Measurements from ENCODE around the gene CLDN7. TPM values are rescaled to one million over a fixed set of nuclear protein-coding genes. Genes with fewer than 3 reads are reported as not detected.

CLDN7 gene
- total RNA-seq, 4 donors from 2014 or later: 3.7 to 26.9 (median 13.2) TPM

DNA sequence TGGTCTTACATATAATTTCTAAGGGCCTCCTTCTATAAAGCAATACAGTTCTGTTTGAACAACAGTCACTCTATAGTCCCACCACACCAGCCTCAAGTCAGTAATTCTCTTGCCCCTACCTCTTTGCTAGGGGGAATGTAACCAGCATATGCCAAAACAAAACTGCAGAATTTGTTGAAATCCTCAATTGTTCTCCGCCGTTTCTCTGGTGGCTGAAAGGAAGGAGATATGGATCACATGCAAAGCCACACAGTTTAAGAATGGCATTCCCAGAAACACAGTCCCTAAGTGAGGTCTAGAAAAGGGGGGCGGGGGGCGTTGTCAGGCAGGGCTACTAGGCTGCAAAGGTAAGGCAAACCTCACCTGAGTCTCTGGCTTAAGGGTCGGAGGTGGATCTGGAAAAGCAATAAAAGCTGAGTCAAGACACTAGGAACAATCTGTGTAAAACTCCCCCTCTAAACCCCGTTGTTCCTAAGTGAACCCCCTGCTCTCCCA is 25.0 kb downstream of the CLDN7 start:
- TF ChIP-seq, protein P1, sequence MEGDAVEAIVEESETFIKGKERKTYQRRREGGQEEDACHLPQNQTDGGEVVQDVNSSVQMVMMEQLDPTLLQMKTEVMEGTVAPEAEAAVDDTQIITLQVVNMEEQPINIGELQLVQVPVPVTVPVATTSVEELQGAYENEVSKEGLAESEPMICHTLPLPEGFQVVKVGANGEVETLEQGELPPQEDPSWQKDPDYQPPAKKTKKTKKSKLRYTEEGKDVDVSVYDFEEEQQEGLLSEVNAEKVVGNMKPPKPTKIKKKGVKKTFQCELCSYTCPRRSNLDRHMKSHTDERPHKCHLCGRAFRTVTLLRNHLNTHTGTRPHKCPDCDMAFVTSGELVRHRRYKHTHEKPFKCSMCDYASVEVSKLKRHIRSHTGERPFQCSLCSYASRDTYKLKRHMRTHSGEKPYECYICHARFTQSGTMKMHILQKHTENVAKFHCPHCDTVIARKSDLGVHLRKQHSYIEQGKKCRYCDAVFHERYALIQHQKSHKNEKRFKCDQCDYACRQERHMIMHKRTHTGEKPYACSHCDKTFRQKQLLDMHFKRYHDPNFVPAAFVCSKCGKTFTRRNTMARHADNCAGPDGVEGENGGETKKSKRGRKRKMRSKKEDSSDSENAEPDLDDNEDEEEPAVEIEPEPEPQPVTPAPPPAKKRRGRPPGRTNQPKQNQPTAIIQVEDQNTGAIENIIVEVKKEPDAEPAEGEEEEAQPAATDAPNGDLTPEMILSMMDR (IDR thresholded peaks at IDR 0.05; ENCODE audit: low read depth): no peak

DNA sequence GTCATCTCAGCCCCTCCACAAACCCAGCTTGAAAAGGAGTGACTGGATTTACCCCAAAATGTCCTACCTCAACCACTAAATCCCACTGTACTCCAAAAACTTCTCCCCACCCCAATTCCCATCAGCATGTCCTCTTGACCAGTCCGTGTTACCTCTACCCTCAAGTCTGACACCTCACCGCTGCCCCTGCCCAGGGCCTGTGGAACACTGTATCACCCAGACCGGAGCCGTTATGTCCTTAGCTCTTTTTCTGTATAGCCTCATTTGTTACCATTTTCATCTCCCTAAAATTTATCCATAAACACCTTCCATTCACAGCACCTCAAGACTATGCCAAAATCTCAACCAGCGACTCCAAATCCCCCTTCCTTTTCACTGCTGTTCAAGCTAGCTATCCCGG is 25.5 kb downstream of the CLDN7 start:
- TF ChIP-seq, protein P1 (IDR thresholded peaks at IDR 0.05; ENCODE audit: low read depth): no peak

DNA sequence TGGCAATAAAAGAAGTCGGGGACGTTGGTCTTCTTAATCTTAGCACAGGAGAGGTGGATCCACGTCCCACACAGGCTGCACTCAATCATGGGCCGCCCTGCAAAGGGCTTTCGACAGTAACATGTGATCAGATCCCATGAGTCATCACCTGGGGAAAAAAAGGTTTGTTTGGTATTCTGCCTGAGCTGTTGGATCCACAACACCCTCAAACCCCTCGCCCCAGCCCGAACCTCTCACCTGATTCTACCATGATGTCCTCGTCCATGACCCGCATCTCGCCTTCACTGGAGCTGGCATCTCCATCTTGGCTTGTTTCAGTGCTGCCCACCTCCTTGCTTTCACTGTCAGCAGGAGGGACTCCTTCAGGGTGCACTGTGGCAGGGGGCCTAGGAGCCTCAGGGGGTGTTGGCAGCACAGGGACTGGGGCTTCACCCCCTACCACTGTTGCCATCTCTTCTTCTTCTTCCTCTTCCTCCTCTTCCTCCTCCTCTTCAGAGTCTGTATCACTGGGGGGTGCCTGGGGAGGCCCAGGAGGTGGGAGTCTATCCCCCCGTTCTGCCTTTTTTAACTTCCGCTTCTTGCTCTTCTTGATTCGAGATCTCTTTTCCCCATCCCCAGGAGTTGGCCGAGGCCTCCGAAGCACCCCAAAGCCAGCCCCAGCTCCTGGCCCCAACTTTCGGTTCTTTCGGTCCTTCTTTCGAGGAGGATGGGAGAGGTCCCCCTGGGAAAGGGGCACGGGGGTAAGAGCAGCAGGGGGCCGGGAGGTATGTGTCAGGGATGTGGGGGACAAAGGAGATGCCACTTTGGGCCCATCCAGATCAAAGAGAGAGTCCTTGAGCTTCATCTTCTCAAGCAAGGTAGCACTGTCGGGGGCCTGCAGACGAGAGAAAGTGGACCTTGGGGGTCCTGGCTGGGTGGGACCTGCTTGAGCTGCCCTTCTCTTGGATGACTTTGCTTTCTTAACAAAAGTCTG is 26.3 kb downstream of the CLDN7 start:
- TF ChIP-seq, protein P1 (IDR thresholded peaks at IDR 0.05; ENCODE audit: low read depth): no peak

DNA sequence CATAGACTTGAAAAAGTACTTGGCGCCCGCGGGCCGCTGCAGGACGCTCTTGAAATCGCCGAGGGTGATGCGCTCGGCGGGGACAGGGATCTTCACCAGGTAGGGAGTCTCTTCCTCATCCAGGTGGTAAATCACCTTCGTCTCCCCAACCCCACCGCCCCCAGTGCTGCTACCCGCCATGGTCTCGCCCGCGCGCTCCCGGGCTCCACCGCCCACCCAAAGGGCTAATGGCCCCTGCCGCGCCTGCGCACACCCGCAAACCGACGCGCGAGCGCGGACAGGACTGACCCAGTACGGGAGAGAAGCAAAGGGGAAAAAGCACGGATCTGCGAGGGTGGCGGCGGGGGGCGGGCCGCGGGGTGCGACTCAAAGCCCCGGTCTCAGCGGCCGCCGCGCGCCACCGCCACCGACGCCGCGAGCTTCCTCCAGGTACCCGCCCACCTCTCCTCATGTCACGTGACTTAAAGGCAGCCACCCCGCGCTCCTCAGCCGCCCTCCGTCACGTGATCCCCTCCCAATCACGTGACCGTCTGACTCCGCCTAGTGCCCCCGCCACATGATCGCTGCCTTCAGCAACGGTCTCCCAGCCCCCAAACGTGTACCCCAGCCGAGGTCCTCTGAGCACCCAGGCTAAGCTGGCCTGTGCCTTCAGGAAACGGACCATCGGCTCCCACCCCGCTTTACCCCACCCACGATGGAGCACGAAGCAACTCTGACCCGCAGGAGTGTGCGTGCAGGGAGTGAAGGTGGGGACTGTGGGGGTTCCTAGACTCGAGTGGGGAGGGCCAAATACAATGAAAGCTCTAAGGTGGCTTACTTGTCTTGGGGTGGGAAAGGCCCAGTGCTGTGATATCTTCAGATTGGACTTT is 28.0 kb downstream of the CLDN7 start, which contains the start of gene DVL2:
TSS of gene DVL2 (minus strand) at position 435 of the 869 bp plus-strand sequence. CDS start at position 180, 255 bp downstream.
- TF ChIP-seq, protein P1 (IDR thresholded peaks at IDR 0.05; ENCODE audit: low read depth): no peak

DNA sequence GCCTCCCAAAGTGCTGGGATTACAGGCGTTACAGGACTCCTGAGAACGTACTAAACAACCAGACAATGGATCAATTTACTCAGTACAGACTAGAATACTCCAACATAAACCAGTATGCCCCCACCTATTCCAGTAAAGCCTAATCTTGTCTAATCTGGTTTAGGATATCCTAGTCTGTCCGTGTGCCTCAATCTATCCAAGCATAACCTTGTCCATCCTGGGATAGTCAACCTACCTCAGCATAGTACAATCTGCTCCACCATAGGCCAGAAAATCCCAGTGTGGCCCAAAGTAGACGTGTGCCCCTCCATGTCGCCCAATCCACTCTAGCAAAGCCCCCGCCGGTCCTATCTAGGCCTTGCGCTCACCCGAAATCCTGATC is 28.6 kb downstream of the CLDN7 start:
- TF ChIP-seq, protein P1 (IDR thresholded peaks at IDR 0.05; ENCODE audit: low read depth): no peak

DNA sequence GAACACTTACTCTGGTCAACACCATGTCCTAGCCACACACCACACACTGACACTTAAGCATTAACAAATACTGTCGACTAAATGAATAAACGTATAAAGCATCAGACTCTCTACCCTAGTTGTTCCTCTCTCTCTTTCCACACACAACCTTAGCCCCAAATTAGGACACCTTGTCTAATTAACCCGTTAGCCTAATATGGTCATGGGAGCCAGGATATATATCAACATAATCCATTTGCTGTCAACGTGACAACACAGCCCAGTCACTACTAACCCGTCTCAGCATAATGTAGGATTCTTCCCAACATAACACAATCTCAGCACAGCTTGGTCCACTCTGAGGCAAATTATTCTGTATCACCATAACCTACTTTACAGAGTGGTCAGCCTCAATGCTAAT is 30.2 kb downstream of the CLDN7 start:
- TF ChIP-seq, protein P1 (IDR thresholded peaks at IDR 0.05; ENCODE audit: low read depth): no peak

Measured in subcutaneous adipose tissue (tissue), 4 donors.